OCI-LY1 (cell line): ENCODE data around the gene NR1D2.

ENCODE experiments used
- H2AFZ ChIP-seq: fragments of 200-600 bp; sonication (generic), shearing (Covaris generic); 2 replicates; pipeline ENCODE4 v1.6.0; 2014; ENCODE audit warnings: antibody characterized with exemption, mild to moderate bottlenecking, low read length
- H3F3A ChIP-seq: fragments of 200-600 bp; sonication (generic), shearing (Covaris generic); 2 replicates; pipeline ENCODE4 v1.6.0; 2014; ENCODE audit warnings: mild to moderate bottlenecking, antibody characterized with exemption, low read length, moderate library complexity; ENCODE audit not compliant: insufficient read depth
- H3K27ac ChIP-seq: fragments of 200-600 bp; sonication (generic); 2 replicates; pipeline ENCODE4 v1.5.1; 2014; ENCODE audit warnings: low read length, mixed run types, mild to moderate bottlenecking, low read depth; ENCODE audit not compliant: poor library complexity, severe bottlenecking
- H3K27me3 ChIP-seq: fragments of 200-600 bp; sonication (generic); 2 replicates; pipeline ENCODE4 v1.6.0; 2014; ENCODE audit warnings: antibody characterized with exemption, mild to moderate bottlenecking, low read length, moderate library complexity; ENCODE audit not compliant: insufficient read depth
- H3K36me3 ChIP-seq: fragments of 200-600 bp; sonication (generic); 2 replicates; pipeline ENCODE4 v1.6.1; 2014; ENCODE audit warnings: mild to moderate bottlenecking, antibody characterized with exemption, low read length, moderate library complexity, mixed read lengths; ENCODE audit not compliant: insufficient read depth
- H3K4me1 ChIP-seq: fragments of 200-600 bp; sonication (generic); 2 replicates; pipeline ENCODE4 v1.5.1; 2014; ENCODE audit warnings: mild to moderate bottlenecking, low read length, moderate library complexity; ENCODE audit not compliant: insufficient read depth, severe bottlenecking
- H3K4me2 ChIP-seq: fragments of 200-600 bp; sonication (generic), shearing (Covaris generic); 2 replicates; pipeline ENCODE4 v1.6.1; 2014; ENCODE audit warnings: low read length
- H3K4me3 ChIP-seq: fragments of 200-600 bp; sonication (generic); 2 replicates; pipeline ENCODE4 v1.5.1; 2014; ENCODE audit warnings: low read length, low read depth, mild to moderate bottlenecking, mixed read lengths; ENCODE audit not compliant: poor library complexity, severe bottlenecking
- H3K79me2 ChIP-seq: fragments of 200-600 bp; shearing (Covaris generic); 2 replicates; pipeline ENCODE4 v1.6.1; 2016; ENCODE audit warnings: mixed run types, low read length, mixed read lengths; ENCODE audit not compliant: insufficient read depth
- H3K9ac ChIP-seq: fragments of 200-600 bp; sonication (generic), shearing (Covaris generic); 2 replicates; pipeline ENCODE4 v1.6.1; 2014; ENCODE audit warnings: mild to moderate bottlenecking, low read length, mixed read lengths
- H3K9me2 ChIP-seq: fragments of 200-600 bp; sonication (generic), shearing (Covaris generic); 2 replicates; pipeline ENCODE4 v1.6.1; 2014; ENCODE audit warnings: low read depth, mild to moderate bottlenecking, low read length, mixed read lengths
- H3K9me3 ChIP-seq: fragments of 200-600 bp; shearing (Covaris generic); 2 replicates; pipeline ENCODE4 v1.6.1; 2014; ENCODE audit warnings: low read length, mixed read lengths
- H4K20me1 ChIP-seq: fragments of 200-600 bp; sonication (generic), shearing (Covaris generic); 2 replicates; pipeline ENCODE4 v1.6.0; 2016; ENCODE audit warnings: mild to moderate bottlenecking, low read length; ENCODE audit not compliant: insufficient read depth
- CTCF ChIP-seq: fragments of 200-600 bp; sonication (generic), shearing (Covaris generic); IDR thresholded peaks from 2 replicates; pipeline ENCODE4 v1.5.1; 2017; ENCODE audit warnings: mild to moderate bottlenecking, antibody characterized with exemption, low read length, moderate library complexity, mixed read lengths
- EZH2 ChIP-seq: fragments of 200-600 bp; sonication (generic), shearing (Covaris generic); IDR thresholded peaks from 2 replicates; pipeline ENCODE4 v1.8.0; 2017; ENCODE audit warnings: borderline replicate concordance, mixed run types, mild to moderate bottlenecking, antibody characterized with exemption, low read length, moderate library complexity, mixed read lengths

NR1D2 gene

GRCh38 chr3:23981955-23982354 lies 36.9 kb downstream of the NR1D2 start:
- no peaks in the 10 kb centered on the region for H3K79me2 ChIP-seq
- no peak overlapping the region for H2AFZ ChIP-seq
- TF ChIP-seq CTCF = no peak
- TF ChIP-seq EZH2 = no peak
- no peaks in the 10 kb centered on the region for H4K20me1 ChIP-seq
- H3K9me3 ChIP-seq = no peaks in the 10 kb centered on the region
- no peak overlapping the region for H3K4me2 ChIP-seq
- H3K9me2 ChIP-seq = no peaks in the 10 kb centered on the region
- H3K36me3 ChIP-seq = no peaks in the 10 kb centered on the region
- no peaks in the 10 kb centered on the region for H3F3A ChIP-seq
- no peak overlapping the region for H3K27ac ChIP-seq
- no peaks in the 10 kb centered on the region for H3K27me3 ChIP-seq
- no peak overlapping the region for H3K9ac ChIP-seq
- H3K4me1 ChIP-seq = no peaks in the 10 kb centered on the region
- H3K4me3 ChIP-seq = no peak overlapping the region

- Histone ChIP-seq H3K9me3 (no peaks in the 10 kb centered on the region), H2AFZ (no peak overlapping the region), H3K27ac (no peak overlapping the region), H3K36me3 (no peaks in the 10 kb centered on the region), H3K4me1 (no peaks in the 10 kb centered on the region), H3K9me2 (no peaks in the 10 kb centered on the region), H3K79me2 (no peaks in the 10 kb centered on the region), H4K20me1 (no peaks in the 10 kb centered on the region), H3K4me3 (no peak overlapping the region), H3K9ac (no peak overlapping the region), H3K4me2 (no peak overlapping the region), H3F3A (no peaks in the 10 kb centered on the region), H3K27me3 (no peaks in the 10 kb centered on the region)
- TF ChIP-seq CTCF (no peak), EZH2 (no peak)
Observed at GRCh38 chr3:23984934-23985333, 39.8 kb downstream of the NR1D2 start.

DNA sequence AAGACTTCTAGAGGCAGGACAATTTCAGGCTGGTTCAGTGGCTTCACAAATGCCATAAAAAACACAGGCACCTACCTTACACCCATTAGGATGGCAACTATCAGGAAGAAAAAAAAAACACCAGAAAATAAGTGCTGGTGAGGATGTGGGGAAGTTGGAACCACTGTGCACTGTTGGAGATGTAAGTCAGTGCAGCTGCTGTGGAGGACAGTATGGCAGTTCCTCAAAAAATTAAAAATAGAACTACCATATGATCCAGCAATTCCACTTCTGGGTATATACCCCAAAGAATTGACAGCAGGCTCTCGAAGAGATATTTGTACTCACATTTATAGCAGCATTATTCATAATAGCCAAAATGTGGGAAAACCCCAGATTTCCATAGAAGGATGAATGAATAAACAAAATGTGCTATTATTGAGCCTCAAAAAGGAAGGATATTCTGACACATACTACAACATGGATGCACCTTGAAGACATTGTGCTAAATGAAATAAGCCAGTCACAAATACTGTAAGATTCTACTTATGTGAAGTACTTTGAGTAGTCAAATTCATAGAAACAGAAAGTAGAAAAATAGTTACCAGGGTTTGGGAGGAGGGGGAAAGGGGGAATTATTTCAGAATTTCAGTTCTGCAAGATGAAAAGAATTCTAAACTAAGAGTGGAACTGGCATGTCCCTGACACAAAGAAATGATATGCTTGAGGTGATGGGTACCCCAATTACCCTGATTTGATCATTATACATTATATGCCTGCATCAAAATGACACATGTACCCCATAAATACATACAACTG lies 40.9 kb downstream of the NR1D2 start:
- Histone ChIP-seq H3K9ac (no peak overlapping the region), H3F3A (no peaks in the 10 kb centered on the region), H3K79me2 (no peaks in the 10 kb centered on the region), H3K4me3 (no peak overlapping the region), H3K4me2 (no peak overlapping the region), H3K9me3 (no peaks in the 10 kb centered on the region), H2AFZ (no peak overlapping the region), H3K4me1 (no peaks in the 10 kb centered on the region), H3K27me3 (no peaks in the 10 kb centered on the region), H3K36me3 (no peaks in the 10 kb centered on the region), H3K9me2 (no peaks in the 10 kb centered on the region), H4K20me1 (no peaks in the 10 kb centered on the region), H3K27ac (no peak overlapping the region)
- TF ChIP-seq CTCF = no peak
- no peak for TF ChIP-seq EZH2
